DOHH2 (cell line): ENCODE data around the gene TBCD.

Experiments used
- EZH2phosphoT487 ChIP-seq: fragments of 200-600 bp; sonication (generic); IDR thresholded peaks from 2 replicates; pipeline ENCODE4 v1.6.1; 2017; ENCODE audit warnings: borderline replicate concordance, mild to moderate bottlenecking, antibody characterized with exemption, low read length, moderate library complexity, mixed read lengths
- TF ChIP-seq, protein P1 (sequence below): fragments of 200-600 bp; sonication (generic); IDR thresholded peaks from one replicate; pipeline ENCODE4 v1.5.1; 2014; ENCODE audit warnings: antibody characterized with exemption, mild to moderate bottlenecking, low read depth, low read length; ENCODE audit not compliant: poor library complexity, severe bottlenecking

DNA sequence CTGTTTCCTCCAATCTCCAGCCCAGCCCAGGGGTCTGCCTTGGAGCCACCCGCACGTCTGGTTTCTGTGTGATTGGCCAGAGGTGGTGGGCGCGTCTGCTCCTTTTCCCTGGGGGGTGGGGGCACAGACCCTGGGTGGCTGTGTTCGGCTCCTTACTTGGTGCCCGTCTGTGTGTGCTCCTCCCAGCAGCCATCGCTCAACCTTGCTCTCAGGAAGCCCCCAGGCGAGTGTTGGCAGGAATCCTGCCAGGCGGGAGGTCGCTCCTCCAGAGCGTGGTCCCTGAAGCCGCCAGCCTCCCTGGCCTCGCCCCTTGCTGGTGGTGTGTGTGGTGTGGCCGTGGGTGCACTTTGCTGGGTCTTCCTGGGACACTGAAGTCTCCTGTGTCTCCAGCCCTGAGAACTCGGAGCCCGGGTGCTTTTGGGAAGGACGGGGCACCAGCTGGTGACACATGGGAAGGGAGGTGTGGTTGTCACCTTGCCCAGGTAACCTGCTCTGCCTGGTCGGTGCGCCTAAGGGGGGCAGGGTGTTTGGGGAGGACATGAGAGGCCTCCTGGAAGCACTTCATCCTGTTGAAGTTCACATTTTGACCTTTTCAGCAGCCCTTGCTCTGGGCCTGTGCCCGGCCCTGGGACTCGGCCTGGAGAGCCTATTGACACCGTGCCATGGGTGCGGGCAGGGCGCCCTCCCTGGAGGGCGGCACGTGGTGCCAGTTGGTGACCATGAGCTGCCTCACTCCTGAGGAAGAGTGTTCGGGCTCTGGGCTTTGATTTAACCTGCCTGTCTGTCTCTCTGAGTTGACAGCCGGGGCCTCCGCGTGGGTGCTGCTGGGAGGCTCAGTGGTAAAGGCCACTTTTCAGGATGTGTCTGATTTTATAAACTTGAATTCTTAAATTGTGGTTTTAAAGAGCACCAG is 137.0 kb downstream of the TBCD start:
- TF ChIP-seq, protein P1, sequence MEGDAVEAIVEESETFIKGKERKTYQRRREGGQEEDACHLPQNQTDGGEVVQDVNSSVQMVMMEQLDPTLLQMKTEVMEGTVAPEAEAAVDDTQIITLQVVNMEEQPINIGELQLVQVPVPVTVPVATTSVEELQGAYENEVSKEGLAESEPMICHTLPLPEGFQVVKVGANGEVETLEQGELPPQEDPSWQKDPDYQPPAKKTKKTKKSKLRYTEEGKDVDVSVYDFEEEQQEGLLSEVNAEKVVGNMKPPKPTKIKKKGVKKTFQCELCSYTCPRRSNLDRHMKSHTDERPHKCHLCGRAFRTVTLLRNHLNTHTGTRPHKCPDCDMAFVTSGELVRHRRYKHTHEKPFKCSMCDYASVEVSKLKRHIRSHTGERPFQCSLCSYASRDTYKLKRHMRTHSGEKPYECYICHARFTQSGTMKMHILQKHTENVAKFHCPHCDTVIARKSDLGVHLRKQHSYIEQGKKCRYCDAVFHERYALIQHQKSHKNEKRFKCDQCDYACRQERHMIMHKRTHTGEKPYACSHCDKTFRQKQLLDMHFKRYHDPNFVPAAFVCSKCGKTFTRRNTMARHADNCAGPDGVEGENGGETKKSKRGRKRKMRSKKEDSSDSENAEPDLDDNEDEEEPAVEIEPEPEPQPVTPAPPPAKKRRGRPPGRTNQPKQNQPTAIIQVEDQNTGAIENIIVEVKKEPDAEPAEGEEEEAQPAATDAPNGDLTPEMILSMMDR, result no peak
- no peak for TF ChIP-seq EZH2phosphoT487
